SIG-M5 treated with dmso at 0.1 percent for 504 hours (cell line): Measurements from ENCODE around the gene TNFSF13.

Experiments used
- DNase-seq: peaks from one replicate; lab custom pipeline; 2025; ENCODE audit not compliant: unreplicated experiment; lab: John Stamatoyannopoulos, UW

TNFSF13 gene

DNA sequence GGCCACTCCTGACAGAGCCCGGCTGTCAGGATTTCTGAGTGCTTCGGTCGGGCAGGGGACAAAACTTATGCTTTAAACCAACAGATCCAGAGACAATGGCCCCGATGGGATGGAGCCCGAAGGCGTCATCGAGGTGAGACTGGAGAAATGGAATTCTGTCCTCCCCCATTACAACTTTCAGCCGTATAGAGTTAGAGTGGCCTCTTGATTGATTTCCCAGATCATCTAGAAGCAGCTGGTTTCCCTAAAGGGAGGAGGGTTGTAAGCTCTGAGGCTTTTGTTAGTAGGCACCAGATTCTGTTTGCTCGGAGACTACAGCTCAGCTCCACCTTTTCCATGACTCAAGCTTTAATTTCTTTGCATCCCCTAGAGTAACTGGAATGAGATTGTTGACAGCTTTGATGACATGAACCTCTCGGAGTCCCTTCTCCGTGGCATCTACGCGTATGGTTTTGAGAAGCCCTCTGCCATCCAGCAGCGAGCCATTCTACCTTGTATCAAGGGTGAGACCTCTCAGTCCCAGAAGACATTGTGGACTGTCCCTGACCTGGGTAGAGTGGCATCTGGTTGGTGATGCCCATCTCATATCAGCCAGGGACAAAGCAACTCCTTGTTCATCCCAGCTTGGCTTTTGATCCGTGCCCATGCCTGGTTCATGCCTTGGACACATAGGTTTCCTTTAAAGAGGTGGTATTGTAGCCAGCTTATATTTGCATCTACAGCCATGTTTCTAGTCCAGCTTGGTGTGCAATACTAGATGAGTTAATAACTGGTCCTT lies 15.8 kb downstream of the TNFSF13 start:
- DNase-seq, result no peak

DNA sequence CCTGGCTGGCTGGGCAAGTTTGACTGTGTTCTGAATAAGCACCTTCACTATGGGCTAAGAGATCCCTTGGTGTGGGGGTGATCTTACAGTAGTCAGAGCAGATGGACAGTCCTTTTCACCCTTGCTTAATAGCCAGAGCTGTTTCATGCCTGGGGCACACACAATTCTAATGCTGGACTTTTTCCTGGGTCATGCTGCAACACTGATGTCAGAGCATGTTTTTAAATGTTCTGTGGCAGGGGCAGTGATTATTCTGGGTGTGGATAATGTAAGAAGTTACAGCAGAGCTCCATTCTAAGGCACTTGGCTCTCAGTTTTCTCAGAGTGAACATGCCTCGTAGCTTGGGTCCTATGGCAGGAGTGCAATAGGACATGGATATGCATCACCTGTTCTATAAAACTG lies 16.9 kb downstream of the TNFSF13 start:
- no peak for DNase-seq

DNA sequence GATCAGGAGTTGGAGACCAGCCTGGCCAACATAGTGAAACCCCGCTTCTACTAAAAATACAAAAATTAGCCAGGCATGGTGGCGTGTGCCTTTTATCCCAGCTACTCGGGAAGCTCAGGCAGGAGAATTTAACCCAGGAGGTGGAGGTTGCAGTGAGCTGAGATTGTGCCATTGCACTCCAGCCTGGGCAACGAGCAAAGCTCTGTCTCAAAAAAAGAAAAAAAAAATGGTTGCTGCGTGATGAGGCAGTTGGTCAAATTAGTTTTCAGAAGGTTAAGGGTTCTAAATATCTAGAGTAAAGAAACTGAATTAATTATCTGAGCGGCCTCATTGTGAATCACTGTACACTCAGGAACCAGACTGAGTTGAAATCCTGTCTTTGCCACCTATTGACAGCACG lies 17.4 kb downstream of the TNFSF13 start:
- DNase-seq, result no peak

DNA sequence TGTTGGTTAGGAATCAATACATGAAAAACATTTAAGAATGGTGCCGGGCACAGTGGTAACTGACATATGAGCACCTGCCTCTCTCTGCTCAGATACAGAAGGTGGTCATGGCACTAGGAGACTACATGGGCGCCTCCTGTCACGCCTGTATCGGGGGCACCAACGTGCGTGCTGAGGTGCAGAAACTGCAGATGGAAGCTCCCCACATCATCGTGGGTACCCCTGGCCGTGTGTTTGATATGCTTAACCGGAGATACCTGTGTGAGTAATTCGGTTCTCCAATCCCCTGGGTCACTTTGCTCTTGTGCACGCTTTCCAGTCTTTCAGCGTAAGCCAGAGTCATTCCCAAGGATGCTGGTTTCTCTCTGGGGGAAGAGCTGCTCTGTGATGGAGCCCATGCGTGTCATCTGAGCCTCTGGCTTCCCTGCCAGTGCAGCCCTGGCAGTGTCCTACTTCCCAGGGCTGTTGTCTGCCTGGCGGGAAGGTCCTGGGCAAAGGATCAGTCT lies 17.9 kb downstream of the TNFSF13 start:
- no peak for DNase-seq

DNA sequence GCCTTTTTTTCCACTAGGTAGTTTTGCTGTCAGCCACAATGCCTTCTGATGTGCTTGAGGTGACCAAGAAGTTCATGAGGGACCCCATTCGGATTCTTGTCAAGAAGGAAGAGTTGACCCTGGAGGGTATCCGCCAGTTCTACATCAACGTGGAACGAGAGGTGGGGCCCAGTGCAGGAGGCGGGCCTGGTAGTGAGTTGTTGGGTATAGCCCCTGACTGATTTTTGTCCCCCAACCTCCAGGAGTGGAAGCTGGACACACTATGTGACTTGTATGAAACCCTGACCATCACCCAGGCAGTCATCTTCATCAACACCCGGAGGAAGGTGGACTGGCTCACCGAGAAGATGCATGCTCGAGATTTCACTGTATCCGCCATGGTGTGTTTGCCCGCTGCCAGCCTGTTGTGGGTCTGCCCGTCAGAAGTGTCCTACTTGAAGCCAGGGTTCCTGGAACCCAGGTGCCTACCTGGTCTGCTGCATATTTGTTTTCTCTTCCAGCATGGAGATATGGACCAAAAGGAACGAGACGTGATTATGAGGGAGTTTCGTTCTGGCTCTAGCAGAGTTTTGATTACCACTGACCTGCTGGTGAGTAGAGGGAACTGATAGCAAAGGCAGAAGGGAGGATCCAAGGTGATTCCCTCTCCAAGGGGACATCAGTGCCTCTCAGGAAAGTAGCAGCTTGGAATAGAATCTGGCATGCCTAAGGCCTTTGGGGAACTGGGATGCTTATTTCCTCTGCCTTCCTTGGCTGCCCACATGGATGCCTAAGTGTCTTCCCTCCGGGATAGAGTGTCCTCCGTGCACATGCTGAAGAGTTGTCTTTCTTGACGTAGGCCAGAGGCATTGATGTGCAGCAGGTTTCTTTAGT lies 19.0 kb downstream of the TNFSF13 start:
- no peak for DNase-seq

DNA sequence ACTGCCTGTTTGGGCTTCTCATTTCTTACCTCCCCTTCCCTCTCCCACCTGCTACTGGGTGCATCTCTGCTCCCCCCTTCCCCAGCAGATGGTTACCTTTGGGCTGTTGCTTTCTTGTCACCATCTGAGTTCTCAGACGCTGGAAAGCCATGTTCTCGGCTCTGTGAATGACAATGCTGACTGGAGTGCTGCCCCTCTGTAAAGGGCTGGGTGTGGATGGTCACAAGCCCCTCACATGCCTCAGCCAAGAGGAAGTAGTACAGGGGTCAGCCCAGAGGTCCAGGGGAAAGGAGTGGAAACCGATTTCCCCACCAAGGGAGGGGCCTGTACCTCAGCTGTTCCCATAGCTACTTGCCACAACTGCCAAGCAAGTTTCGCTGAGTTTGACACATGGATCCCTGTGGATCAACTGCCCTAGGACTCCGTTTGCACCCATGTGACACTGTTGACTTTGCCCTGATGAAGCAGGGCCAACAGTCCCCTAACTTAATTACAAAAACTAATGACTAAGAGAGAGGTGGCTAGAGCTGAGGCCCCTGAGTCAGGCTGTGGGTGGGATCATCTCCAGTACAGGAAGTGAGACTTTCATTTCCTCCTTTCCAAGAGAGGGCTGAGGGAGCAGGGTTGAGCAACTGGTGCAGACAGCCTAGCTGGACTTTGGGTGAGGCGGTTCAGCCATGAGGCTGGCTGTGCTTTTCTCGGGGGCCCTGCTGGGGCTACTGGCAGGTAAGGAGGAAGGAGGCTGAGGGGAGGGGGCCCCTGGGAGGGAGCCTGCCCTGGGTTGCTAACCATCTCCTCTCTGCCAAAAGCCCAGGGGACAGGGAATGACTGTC lies 20.7 kb downstream of the TNFSF13 start, which contains the start of gene CD68:
Gene CD68, plus strand, starts transcription at position 638 of the 833 bp plus-strand sequence. Its CDS starts 40 bp downstream, at position 678.
- DNase-seq, result peak; percentile 99

DNA sequence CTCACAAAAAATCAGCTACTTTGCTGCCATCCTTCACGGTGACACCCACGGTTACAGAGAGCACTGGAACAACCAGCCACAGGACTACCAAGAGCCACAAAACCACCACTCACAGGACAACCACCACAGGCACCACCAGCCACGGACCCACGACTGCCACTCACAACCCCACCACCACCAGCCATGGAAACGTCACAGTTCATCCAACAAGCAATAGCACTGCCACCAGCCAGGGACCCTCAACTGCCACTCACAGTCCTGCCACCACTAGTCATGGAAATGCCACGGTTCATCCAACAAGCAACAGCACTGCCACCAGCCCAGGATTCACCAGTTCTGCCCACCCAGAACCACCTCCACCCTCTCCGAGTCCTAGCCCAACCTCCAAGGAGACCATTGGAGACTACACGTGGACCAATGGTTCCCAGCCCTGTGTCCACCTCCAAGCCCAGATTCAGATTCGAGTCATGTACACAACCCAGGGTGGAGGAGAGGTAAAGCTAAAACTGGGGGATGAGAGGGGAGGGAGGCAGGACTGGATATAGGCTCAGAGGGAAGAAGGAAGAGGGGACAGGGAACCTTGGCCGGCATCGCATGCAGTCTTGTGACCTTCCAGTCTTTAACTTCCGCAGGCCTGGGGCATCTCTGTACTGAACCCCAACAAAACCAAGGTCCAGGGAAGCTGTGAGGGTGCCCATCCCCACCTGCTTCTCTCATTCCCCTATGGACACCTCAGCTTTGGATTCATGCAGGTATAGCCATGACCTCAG lies 21.5 kb downstream of the TNFSF13 start:
- DNase-seq, result peak; percentile 75

DNA sequence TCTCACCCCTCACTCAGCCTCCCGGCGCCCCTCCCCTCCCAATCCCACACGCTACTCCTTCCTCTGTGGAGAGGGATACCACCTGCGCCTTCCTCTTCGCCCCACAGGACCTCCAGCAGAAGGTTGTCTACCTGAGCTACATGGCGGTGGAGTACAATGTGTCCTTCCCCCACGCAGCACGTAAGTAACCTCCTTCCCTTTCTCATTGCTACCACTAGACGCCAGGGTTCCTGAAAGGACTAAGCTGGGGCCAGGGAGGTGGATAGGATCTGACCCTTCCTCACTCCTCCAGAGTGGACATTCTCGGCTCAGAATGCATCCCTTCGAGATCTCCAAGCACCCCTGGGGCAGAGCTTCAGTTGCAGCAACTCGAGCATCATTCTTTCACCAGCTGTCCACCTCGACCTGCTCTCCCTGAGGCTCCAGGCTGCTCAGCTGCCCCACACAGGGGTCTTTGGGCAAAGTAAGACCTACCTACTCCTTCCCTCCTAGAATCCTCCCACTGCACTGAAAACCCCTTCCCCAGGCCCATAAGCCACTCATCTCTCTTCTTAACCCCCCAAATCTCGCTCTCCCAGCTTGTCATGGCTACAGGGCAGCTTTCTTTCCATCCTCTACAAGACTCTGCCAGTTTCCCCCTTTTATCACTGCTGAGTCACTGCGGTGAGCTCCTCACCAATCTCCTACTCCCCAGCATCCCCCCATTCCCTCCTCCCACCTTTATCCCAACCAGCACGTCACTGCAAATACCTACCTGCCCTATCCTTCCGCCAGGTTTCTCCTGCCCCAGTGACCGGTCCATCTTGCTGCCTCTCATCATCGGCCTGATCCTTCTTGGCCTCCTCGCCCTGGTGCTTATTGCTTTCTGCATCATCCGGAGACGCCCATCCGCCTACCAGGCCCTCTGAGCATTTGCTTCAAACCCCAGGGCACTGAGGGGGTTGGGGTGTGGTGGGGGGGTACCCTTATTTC lies 22.3 kb downstream of the TNFSF13 start:
- no peak for DNase-seq

DNA sequence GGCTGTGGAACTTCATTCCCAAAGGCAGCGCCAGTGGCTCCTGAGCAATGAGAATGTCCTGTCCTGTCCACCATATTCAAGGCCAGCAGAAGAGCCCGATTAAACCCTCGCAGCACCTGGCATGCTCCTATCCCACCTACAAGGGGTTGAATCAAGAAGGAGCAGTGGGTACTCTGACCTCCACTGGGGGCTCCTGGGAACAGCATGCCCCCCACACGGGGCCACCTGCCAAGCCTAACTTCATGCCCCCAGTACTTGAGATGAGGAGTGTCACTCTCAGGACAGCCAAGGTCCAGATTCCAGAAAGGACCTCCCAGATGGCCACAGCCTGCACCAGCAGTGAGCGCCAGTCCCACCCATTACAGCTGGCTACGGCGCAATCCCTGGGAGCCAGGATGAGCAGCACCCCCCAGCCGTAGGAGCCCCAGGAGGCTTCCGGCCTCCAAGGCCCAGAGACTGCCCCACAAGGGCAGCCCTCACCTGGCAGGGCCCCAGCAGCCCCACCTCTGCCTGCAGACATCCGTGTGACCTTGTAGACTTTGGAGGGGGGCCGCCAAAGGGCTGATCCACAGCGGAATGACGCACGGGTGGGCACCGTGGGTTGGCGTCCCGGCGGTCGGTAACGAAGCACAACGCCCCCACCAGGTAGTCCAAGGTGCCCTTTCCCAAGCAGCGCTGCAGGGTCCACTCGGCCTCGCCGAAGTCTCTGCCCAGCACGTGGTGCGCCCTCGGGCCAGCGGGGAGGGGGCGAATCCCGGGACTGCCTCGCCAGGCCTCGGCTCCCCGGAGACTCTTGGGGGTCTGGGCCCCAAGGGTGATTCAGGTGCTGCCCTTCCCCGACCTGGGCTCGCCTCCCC lies 24.1 kb downstream of the TNFSF13 start:
- DNase-seq, result no peak

DNA sequence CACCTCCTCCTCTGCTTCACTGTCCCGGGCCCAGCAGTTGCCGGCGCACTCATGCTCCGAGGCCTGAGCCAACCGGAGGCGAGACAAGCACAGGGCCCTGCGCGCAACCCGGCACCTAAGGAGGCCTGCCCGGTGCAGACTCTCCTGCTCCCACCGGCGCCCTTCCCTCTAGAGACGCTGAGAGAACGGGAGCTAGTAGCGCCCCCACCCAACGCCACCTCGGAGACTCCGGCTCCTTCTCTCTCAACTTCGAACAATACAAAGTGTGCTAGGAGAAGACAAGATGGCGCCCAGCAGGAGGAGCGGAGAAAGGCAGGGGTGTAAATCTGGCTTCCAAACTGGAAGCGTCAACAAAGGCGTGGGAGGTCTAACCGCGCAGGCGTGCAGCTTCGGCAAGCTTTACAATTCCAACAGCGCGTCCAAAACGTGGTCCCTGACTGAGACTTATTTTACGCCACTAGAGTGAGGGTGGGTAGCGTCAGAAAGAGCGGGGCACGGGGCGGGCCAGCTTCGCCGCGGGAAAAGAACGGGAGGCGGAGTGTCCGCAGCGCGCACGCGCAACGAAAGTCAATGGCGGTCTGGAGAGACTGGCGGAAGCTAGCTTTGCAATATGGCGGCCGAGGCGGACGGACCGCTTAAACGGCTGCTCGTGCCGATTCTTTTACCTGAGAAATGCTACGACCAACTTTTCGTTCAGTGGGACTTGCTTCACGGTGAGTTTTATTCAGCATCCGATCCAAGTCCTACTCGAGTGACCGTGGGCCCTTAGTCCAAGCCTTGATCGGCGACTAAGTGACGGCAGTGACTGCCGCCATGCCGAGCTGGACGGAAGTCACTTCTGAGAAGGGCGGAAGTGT lies 24.9 kb downstream of the TNFSF13 start, which contains the start of gene MPDU1:
Gene MPDU1, plus strand, starts transcription at position 600 of the 857 bp plus-strand sequence. Its CDS starts 11 bp downstream, at position 611.
- peak; percentile 92 for DNase-seq

DNA sequence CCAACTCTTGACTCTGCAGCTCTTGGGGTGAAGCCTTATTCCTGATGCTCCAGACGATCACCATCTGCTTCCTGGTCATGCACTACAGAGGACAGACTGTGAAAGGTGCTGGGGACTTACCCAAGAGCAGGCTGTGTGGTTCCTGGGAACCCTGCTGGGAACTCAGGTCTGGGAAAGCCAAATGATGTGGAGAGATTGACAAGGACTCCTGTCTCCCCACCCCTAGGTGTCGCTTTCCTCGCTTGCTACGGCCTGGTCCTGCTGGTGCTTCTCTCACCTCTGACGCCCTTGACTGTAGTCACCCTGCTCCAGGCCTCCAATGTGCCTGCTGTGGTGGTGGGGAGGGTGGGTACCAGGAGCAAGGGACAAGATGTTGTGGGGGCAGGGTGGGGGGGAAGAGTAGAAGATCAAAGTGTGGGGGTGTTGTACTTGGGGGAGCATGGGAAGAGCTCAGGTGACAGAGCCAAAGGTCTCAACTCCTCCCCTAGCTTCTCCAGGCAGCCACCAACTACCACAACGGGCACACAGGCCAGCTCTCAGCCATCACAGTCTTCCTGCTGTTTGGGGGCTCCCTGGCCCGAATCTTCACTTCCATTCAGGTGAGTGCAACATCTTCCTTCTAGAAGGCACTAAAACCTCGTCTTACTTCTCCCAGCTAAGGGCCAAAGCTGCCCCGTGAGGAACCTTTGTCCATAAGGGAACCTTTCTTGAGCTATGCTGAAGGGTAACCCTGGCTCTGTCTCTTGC lies 28.3 kb downstream of the TNFSF13 start:
- DNase-seq, result no peak

DNA sequence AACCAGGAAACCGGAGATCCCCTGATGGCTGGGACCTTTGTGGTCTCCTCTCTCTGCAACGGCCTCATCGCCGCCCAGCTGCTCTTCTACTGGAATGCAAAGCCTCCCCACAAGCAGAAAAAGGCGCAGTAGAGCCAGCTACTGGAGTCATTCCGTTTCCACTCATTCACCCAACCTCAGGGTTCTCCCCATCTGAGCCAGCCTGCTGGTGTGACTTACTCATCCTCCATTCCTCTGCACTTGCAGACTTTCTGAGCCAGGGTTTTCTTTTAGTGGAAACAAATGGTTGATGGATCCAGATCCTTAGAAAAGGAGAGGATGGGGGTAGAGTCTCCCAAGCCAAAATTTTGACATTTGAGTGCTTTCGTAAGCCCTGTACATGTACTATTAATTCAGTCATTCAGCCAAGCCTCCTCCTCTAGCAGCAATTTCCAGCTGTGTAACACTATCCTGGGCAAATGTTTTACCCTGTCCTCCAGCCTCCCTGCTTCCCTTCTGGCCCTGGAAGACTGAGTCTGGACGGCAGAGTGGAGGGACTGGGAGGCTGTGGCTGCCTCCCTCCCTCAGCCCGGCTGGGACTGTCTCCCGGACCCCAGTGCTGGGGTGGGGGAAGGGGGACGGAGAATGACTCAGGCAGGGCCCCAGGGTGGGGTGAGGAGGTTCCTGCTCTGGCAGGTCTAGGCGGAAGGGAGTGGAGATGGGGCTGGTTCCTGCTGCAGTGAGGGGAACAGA lies 29.0 kb downstream of the TNFSF13 start:
- peak; percentile 78 for DNase-seq

DNA sequence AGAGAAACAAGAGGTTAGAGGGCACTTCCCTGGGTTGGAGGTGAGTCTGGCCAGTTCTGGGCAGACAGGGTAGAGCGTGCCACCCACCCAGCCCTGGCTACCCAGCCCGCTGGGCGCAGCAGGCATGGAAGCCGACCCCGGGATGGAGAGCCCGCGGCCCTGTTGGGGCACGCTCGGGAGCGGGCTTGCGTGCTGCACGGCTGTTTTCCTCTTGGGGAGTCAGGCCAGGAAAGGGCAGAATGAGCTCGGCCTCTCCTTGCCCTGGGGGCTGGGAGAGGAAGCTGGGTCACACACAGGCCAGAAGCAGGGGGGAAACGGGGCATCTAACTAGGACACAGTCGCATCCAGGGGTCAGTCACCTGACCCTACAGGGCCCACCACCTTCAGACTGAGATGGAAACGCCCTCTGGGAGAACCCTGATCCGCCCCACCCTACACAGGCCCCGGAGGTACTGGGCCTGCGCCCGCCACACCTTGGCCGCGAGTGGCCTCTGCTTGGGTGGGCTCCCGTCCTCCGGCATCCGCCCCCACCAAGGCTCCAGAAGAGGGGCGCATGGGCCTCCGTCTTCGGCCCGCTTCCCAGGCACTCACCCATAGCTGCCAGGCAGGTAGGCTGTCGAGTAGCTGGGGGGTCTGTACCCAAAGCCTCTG lies 30.1 kb downstream of the TNFSF13 start:
- no peak for DNase-seq

DNA sequence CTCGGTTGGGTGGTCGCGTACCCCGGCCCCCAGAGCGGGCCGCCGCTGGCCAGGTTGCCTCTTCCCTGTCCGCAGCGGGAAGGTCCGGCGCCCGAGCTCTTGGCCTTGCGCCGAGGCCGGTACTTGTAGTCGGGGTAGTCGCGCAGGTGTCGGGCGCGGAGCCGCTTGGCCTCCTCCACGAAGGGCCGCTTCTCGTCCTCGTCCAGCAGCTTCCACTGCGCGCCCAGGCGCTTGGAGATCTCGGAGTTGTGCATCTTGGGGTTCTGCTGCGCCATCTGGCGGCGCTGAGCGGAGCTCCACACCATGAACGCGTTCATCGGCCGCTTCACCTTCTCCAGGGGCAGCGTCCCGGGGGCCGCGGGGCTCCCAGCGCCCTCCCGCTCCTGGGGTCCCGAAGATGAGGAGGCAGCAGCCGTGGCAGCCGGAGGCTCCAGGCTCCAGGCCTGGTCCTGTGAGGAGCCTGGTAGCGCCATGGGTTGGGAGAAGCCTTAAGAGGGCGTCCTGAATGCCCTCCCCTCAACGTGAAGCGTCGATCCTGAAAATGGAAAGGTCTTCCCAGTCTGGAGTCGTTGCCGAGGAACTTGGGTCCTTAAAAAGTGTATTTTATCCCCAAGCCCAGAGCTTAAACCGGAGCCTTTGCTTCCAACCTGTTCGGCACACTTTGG lies 30.8 kb downstream of the TNFSF13 start:
- peak; percentile 20 for DNase-seq
